BJ (cell line): ENCODE measurements around the gene FRMD4A. TPM values are rescaled to one million over a fixed set of nuclear protein-coding genes. Genes with fewer than 3 reads are reported as not detected.

Experiments
- CTCF ChIA-PET: fragments of 350-600 bp; formaldehyde crosslinking; extraction: SDS; loops from one replicate; lab custom pipeline; 2021; ENCODE audit warnings: antibody characterized with exemption, inconsistent platforms; lab: Yijun Ruan, JAX
- POLR2A ChIA-PET: fragments of 300-600 bp; sonication (Branson Sonifier 250); formaldehyde crosslinking; extraction: SDS; loops from one replicate; lab custom pipeline; 2021; ENCODE audit warnings: antibody characterized with exemption; lab: Charles Lee
- DNase-seq: peaks from one replicate; pipeline ENCODE4 v3.0.0-alpha.2; 2011; ENCODE audit warnings: low read depth
- H3K27me3 ChIP-seq: 2 replicates; pipeline ENCODE4 v1.6.0; 2011; ENCODE audit warnings: low read length; ENCODE audit not compliant: control insufficient read depth, insufficient read depth
- H3K36me3 ChIP-seq: 2 replicates; pipeline ENCODE4 v1.5.1; 2011; ENCODE audit warnings: low read length; ENCODE audit not compliant: control insufficient read depth, insufficient read depth
- H3K4me3 ChIP-seq: 2 replicates; pipeline ENCODE4 v1.5.1; 2011; ENCODE audit warnings: low read depth, mild to moderate bottlenecking, control low read depth, low read length
- polyA plus RNA-seq: library from polyadenylated mRNA; depleted of rRNA; stranded (reverse); fragments of >200 nt; gene quantifications from 2 replicates; pipeline ENCODE4 v1.2.3, GENCODE V29; 2011
- TF ChIP-seq, protein P1 (sequence below): IDR thresholded peaks from 2 replicates; pipeline ENCODE4 v1.5.1; 2011; ENCODE audit warnings: low read depth, mild to moderate bottlenecking, control low read depth, inconsistent platforms, low read length, moderate library complexity; ENCODE audit not compliant: insufficient read depth

The FRMD4A gene
- polyA plus RNA-seq, 1 experiment: 31.6 TPM

GRCh38 chr10:13637894-13638293, 692.8 kb downstream of the FRMD4A start:
- Histone ChIP-seq H3K36me3 (no peaks in the 10 kb centered on the region; the same call in none of the 2 replicates), H3K27me3 (no peaks in the 10 kb centered on the region), H3K4me3 (no peak overlapping the region)
- DNase-seq: no peak
- ChIA-PET POLR2A (interaction anchor here (0.6 kb wide), 1 partner anchor 548 kb away, joined by 3 read pairs; no protein-coding TSS in a partner anchor), CTCF (interaction anchor here (1.0 kb wide), 1 partner anchor 10 kb away, joined by 3 read pairs; no protein-coding TSS in a partner anchor)
- TF ChIP-seq, protein P1, sequence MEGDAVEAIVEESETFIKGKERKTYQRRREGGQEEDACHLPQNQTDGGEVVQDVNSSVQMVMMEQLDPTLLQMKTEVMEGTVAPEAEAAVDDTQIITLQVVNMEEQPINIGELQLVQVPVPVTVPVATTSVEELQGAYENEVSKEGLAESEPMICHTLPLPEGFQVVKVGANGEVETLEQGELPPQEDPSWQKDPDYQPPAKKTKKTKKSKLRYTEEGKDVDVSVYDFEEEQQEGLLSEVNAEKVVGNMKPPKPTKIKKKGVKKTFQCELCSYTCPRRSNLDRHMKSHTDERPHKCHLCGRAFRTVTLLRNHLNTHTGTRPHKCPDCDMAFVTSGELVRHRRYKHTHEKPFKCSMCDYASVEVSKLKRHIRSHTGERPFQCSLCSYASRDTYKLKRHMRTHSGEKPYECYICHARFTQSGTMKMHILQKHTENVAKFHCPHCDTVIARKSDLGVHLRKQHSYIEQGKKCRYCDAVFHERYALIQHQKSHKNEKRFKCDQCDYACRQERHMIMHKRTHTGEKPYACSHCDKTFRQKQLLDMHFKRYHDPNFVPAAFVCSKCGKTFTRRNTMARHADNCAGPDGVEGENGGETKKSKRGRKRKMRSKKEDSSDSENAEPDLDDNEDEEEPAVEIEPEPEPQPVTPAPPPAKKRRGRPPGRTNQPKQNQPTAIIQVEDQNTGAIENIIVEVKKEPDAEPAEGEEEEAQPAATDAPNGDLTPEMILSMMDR: no peak

GRCh38 chr10:13637303-13637856, 693.3 kb downstream of the FRMD4A start:
- no peak for DNase-seq
- POLR2A ChIA-PET: no interaction called here
- no peaks in the 10 kb centered on the region; the same call in 1 of the 2 replicates for H3K36me3 ChIP-seq
- H3K27me3 ChIP-seq: no peaks in the 10 kb centered on the region
- CTCF ChIA-PET: interaction anchor here (1.0 kb wide), 1 partner anchor 11 kb away, joined by 3 read pairs; no protein-coding TSS in a partner anchor
- H3K4me3 ChIP-seq: no peak overlapping the region
- TF ChIP-seq, protein P1: no peak

- CTCF ChIA-PET: no interaction called here
- Histone ChIP-seq H3K4me3 (no peak overlapping the region), H3K36me3 (no peaks in the 10 kb centered on the region; the same call in 1 of the 2 replicates), H3K27me3 (no peaks in the 10 kb centered on the region)
- TF ChIP-seq, protein P1: no peak
- no peak for DNase-seq
- POLR2A ChIA-PET: no interaction called here
Observed at GRCh38 chr10:13636776-13637175, 693.9 kb downstream of the FRMD4A start.

- TF ChIP-seq, protein P1: no peak
- no peaks in the 10 kb centered on the region for H3K27me3 ChIP-seq
- CTCF ChIA-PET: interaction anchor here (0.9 to 1.5 kb wide), 3 partner anchors 10 to 41 kb away, joined by 3 read pairs; no protein-coding TSS in a partner anchor
- DNase-seq: peak; percentile 9
- H3K4me3 ChIP-seq: no peak overlapping the region
- POLR2A ChIA-PET: no interaction called here
- H3K36me3 ChIP-seq: peaks cover 5% of the 10 kb centered on the region
Observed at GRCh38 chr10:13634207-13634606, 696.5 kb downstream of the FRMD4A start.

DNA sequence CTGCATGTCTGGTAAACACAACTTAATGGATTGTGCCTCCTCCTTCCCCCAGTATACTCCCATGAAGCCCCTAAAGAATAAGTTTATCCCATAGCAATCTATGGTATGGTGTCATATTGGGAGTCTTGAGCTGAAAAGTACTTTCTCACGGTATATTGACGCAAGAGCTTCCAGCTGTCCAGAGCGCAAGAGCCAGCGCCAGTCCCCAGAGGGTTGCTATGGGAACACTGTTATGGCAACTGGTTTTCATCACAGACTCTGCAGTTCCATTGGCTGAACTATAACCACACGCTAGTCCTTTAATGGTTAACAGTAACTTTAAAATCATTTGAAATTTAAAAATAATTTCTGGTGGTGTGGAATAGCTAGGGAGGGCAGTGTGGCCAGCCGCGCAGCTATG, 697.0 kb downstream of the FRMD4A start:
- ChIA-PET POLR2A (interaction anchor here (0.6 kb wide), 1 partner anchor 30 kb away, joined by 15 read pairs; no protein-coding TSS in a partner anchor), CTCF (interaction anchor here (1.2 to 1.5 kb wide), 2 partner anchors 9 to 19 kb away, joined by 3 read pairs; no protein-coding TSS in a partner anchor)
- TF ChIP-seq, protein P1: no peak
- no peak overlapping the region for H3K4me3 ChIP-seq
- peaks cover 5% of the 10 kb centered on the region for H3K36me3 ChIP-seq
- no peaks in the 10 kb centered on the region for H3K27me3 ChIP-seq
- peak; percentile 15 for DNase-seq
